NCI-H510A (cell line): ENCODE data around the gene ALDH16A1.

Source experiments
- DNase-seq: peaks from one replicate; lab custom pipeline; 2025; lab: John Stamatoyannopoulos, UW

The ALDH16A1 gene

GRCh38 chr19:49423985-49424303 lies 29.1 kb upstream of the ALDH16A1 start:
- DNase-seq: no peak

- DNase-seq: no peak
These were observed 27.8 kb upstream of the ALDH16A1 start, which contains the start of gene GFY for GRCh38 chr19:49425178-49425577. TSS of gene GFY (plus strand) at chr19:49425388. CDS start at chr19:49426431, 1,043 bp downstream.

- no peak for DNase-seq
These were observed 27.0 kb upstream of the ALDH16A1 start for GRCh38 chr19:49425922-49426592.

- no peak for DNase-seq
These were observed 25.7 kb upstream of the ALDH16A1 start for GRCh38 chr19:49427339-49427738.

- peak; percentile 38 for DNase-seq
These were observed 25.0 kb upstream of the ALDH16A1 start for GRCh38 chr19:49427855-49428546.

- DNase-seq: no peak
These were observed 24.2 kb upstream of the ALDH16A1 start for GRCh38 chr19:49428547-49429451.

- DNase-seq: no peak
These were observed 22.8 kb upstream of the ALDH16A1 start for GRCh38 chr19:49430172-49430677.

GRCh38 chr19:49430678-49431329 lies 22.2 kb upstream of the ALDH16A1 start:
- no peak for DNase-seq

- no peak for DNase-seq
These were observed 21.7 kb upstream of the ALDH16A1 start for GRCh38 chr19:49431330-49431749.

- no peak for DNase-seq
These were observed 20.6 kb upstream of the ALDH16A1 start for GRCh38 chr19:49432141-49433073.

- no peak for DNase-seq
These were observed 19.7 kb upstream of the ALDH16A1 start for GRCh38 chr19:49433240-49433901.

- no peak for DNase-seq
These were observed 18.0 kb upstream of the ALDH16A1 start for GRCh38 chr19:49434907-49435583.

GRCh38 chr19:49435670-49436069 lies 17.4 kb upstream of the ALDH16A1 start:
- DNase-seq: no peak

GRCh38 chr19:49436381-49437017 lies 16.5 kb upstream of the ALDH16A1 start:
- DNase-seq: no peak

- DNase-seq: no peak
These were observed 15.8 kb upstream of the ALDH16A1 start for GRCh38 chr19:49437231-49437630.

- DNase-seq: no peak
These were observed 14.8 kb upstream of the ALDH16A1 start for GRCh38 chr19:49438261-49438660.

GRCh38 chr19:49439836-49440235 lies 13.2 kb upstream of the ALDH16A1 start:
- DNase-seq: no peak

- no peak for DNase-seq
These were observed 12.4 kb upstream of the ALDH16A1 start for GRCh38 chr19:49440439-49441209.
